T47D (cell line): ENCODE measurements around the gene CHEK1.

Experiments
- DNase-seq, 2 experiments: peaks; one replicate each; pipeline versions ENCODE4 v3.0.0 to v3.0.0-alpha.2; 2011 to 2012; ENCODE audit warnings: low read depth in 1 of 2, low spot score in 1 of 2
- JUND ChIP-seq: IDR thresholded peaks from 2 replicates; pipeline ENCODE4 v1.6.1; 2012; ENCODE audit warnings: low read depth
- in situ Hi-C: cut with HindIII; loops from 2 replicates; pipeline ENCODE4 v1.10.0; 2016; ENCODE audit warnings: low sequenced_read_pairs, low pct_unique_long_range_greater_than_20kb

The CHEK1 gene

DNA sequence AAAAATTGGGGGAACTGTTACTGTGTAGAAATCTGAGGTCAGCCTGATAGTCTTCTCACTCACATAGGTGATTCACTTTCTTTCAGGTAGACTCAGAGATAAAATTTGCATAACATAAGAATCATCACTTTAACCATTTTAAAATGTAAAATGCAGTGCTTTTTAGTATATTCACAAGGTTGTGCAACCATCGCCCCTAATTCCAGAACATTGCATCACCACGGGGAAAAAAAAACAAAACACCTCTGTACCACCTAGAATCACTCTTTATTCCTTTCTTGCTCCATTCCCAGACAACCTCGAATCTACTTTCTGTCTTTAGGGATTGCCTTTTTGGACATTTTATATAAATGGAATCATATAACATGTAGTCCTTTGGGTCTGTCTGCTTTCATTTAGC is 20.9 kb downstream of the CHEK1 start:
- DNase-seq, result no peak
- in situ Hi-C loops, result no loop called here
- no peak for TF ChIP-seq JUND

DNA sequence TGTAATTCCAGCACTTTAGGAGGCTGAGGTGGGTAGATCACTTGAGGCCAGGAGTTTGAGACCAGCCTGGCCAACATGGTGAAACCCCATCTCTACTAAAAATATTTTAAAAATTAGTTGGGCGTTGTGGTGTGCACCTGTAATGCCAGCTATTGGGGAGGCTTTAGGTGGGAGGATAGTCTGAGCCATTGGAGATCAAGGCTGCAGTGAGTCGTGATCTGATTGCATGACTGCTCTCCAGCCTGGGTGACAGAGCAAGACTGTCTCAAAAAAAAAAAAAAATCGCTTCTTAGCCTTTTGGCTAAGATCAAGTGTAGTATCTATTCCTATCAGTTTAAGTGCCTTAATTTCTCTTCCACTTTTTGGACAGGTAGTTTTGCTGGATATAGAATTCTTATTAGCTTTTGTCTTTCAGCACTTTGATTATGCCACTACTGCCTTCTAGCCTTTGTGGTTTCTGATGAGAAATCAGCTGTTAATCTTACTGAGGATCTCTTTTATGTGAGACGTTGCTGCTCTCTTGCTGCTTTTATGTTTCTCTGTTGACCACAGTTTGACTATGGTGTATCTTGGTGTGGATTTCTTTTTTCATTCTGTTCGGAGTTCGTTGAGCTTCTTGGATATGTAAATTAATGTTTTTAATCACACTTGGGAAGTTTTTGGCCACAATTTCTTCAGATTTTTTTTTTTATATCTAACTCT is 24.7 kb downstream of the CHEK1 start:
- no peak for TF ChIP-seq JUND
- DNase-seq, result no peak
- in situ Hi-C loops, result no loop called here

DNA sequence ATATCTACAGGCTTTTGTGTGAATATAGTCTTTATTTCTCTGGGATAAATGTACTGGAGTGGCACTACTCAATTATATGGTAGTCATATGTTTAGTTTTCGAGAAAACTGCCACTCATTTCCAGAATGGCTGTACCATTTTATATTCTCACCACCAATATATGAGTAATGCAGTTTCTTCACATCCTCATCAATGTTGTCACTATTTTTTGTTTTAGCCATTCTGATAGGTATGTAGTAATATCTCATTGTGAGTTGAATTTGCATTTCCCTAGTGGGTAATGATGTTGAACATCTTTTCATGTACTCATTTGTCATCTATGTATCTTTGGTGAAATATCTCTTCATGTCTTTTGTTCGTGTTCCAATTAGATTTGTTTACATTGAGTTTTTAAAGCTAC is 37.7 kb downstream of the CHEK1 start:
- TF ChIP-seq JUND, result no peak
- in situ Hi-C loops, result no loop called here
- no peak for DNase-seq

DNA sequence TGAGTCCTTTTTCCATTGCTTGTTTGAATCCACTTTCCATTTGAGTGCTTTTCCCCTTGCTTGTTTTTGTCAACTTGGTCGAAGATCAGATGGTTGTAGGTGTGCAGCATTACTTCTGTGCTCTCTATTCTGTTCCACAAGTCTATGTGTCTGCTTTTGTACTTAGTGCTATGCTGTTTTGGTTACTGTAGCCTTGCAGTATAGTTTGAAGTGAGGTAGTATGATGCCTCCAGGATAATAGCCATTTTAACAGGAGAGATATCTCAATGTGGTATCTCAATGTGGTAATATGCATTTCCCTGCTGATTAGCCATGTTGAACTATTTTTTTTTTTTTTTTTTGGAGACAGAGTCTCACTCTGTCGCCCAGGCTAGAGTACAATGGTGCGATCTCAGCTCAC is 38.9 kb downstream of the CHEK1 start:
- TF ChIP-seq JUND, result no peak
- in situ Hi-C loops, result no loop called here

DNA sequence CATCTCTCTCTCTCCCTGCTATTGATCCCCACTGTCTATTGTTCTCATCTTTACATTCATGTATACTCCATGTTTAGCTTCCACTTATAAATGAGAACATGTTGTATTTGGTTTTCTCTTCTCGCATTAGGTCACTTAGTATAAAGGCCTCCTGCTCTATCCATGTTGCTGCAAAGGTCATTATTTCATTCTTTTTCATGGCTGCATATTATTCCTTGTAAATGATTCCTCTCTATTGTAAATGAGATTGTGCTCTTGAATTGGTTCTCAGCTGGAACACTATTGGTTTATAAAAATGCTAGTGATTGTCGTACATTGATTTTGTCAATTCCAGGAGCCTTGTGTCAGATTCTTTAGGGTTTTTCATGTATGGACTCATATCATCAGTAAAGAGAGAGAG is 42.2 kb downstream of the CHEK1 start:
- no peak for TF ChIP-seq JUND
- in situ Hi-C loops, result no loop called here
- DNase-seq, result no peak

More for the DNA sequence above, 38.9 kb downstream of the CHEK1 start:
- DNase-seq, result no peak

DNA sequence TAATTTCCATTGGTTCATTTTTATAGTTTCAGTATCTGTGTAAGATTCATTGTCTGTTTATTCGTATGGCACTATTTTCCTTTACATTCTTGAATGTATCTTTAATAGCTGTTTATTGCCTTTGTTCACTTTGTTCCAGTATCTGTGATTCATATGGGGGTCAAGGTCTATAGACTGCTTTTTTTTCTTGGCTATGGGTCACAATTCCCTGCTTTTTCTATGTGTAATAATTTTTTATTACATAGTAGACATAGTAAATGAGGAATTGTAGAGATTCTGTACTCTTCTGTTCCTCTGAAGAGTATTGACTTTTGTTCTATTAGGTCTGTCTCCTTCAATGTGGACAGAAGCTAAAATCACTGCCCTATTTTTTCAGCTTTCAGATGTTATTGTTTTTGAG is 45.2 kb downstream of the CHEK1 start:
- DNase-seq, result no peak
- in situ Hi-C loops, result no loop called here
- TF ChIP-seq JUND, result no peak

DNA sequence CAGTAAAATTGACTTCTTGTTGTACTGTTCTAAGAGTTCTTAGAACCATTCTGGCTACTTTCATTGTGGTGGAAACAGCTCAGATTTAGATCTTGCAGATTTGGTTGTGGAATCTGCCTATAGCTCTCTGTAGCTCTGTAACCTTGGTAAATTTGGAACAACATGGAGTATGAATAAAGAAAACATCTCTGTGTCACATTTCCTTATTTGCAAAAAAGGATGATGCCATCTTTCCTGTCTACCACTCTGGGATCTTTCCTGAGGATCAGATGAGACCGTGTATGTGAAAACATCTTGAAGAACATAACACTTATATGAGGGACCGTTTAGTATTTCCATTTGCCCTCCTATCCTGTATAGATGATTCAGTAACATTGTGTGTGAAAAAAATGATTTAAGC is 46.6 kb downstream of the CHEK1 start:
- DNase-seq, result no peak
- no peak for TF ChIP-seq JUND
- in situ Hi-C loops, result no loop called here

DNA sequence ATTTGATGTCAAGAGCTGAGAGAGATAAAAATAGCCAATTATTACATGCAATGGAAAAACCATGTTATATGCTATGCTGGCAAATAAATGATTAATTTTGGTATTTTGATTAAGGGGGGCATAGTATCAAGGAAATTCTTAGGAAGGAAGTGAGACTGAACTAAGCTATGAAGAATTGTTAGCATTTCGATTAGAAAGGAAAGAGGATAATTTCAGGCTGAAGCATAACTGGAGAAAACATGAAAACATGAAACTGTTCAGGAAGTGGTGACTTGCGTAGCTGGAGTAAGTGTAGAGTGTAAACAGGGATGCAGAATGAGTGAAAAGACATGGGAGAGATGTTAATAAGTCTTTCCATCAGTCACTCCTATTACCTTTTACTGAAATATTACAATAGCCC is 49.2 kb downstream of the CHEK1 start:
- TF ChIP-seq JUND, result no peak
- in situ Hi-C loops, result no loop called here
- DNase-seq, result no peak

DNA sequence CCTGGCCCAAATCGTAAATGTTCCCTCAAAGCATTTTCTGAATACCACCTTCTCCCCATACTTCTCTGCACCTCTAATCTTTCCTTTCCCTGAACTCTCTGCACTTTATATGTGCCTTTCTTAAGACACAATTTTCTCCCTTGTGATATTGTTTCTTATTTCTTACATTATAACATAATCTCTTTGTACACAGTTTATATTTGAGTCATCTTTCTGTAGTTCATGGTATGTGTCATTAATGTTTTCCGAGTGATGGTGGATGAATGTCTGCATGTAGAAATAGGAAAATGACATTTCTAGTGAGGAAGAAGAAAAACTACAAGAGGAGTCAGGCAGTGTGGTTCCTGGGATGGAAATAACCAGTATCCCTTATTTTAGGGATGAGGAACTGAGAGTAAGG is 50.2 kb downstream of the CHEK1 start:
- TF ChIP-seq JUND, result no peak
- no peak for DNase-seq
- in situ Hi-C loops, result no loop called here

DNA sequence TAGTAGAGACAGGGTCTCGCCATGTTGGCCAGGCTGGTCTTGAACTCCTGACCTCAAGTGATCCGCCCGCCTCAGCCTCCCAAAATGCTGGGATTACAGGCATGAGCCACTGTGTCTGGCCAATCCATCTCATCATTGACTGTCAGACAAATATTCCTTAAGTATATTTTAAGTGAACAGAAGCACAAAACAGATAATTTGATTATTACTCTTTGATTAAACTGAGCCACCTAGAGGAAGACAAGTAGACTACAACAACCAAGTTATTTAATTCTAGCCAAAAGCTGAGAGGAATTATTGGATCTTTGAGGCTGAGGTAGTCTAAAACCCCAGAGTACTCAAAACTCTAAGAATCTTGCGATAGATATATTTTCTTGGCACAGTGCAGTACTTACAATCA is 54.4 kb downstream of the CHEK1 start:
- TF ChIP-seq JUND, result no peak
- no peak for DNase-seq
- in situ Hi-C loops, result no loop called here

DNA sequence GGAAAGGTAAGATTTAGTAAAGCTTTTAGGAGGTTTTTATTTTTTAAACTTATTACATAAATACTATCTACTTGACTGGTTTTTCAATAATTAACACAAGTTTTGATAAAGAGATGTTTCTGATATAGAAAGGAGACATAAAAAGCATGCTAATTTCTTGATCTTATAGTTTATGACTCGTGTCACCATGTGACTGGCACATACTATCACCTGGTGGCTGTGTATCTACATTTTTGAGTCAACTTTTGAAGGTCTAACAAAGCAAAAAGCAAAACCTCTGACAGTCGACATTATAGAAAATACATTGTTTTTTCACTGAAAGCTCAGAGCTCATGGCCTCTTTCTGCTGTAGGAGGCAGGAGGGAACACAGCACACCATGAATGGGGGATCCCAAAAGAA is 54.9 kb downstream of the CHEK1 start:
- in situ Hi-C loops, result no loop called here
- no peak for DNase-seq
- no peak for TF ChIP-seq JUND

DNA sequence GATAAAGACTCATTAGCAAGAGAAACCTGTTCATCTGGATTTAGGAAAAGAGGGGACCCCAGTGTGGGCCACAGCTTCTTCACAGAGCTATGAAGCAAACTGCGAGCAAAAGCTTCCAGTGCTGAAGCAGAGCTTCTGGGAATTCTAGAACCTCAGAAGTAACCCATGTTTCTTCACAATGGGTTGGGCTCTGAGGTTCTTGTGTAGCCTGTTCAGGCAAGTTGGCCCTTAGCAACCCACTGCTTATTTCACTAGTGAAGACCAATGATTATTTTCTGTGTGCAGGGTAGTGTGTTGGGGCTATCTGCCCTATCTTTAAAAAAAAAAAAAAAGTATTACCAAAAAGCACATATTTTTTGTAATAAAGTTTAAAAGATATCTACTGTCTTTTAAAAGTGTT is 55.8 kb downstream of the CHEK1 start, which contains the start of gene ACRV1:
TSS of gene ACRV1 (minus strand) at position 101 of the 400 bp plus-strand sequence. CDS start at position 34, 67 bp downstream.
- TF ChIP-seq JUND, result no peak
- in situ Hi-C loops, result no loop called here
- DNase-seq, result no peak

DNA sequence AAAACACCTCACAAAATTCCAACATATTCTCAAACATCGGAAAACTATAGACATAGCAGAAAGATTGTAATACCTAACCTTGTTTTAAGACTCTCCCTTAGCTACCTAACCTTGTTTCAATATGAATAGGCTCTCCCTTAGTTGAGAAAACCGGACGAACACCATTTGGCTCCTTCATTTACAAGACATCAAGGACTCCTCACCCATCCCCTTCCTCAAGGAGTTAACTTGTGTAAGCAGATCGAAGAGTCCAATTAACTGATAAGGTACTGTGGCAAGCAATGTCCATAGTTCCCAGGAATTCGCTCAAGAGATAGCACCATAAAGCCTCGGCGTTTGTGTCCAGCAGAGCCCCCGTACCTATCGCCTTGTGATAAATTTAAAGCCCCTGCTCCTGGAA is 60.3 kb downstream of the CHEK1 start:
- in situ Hi-C loops, result no loop called here
- DNase-seq, result no peak
- TF ChIP-seq JUND, result no peak

DNA sequence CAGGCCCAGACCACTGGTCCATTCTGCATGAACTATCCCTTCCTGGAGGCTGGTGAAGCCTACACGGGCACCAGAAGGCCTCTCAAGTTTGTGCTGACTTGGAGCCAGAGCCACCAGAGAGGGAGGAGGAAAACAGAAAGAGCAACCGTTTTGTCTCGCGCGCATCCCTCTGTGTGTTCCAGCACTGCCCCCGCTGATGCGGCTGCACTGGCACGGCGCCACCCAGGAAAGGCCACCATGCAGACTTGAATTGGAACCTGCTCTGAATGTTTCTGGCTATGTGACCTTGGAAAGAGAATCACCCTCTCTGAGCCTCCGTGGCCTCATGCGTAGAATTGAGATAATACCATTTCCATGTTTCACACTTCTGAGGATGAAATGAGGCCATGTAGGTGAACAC is 63.1 kb downstream of the CHEK1 start:
- in situ Hi-C loops, result no loop called here
- DNase-seq, result no peak
- TF ChIP-seq JUND, result no peak
